GM12878 (cell line): ENCODE results near the gene LDHAL6A.

ENCODE experiments used
- CBX3 ChIP-seq: fragments of 200-600 bp; sonication (generic); IDR thresholded peaks from 2 replicates; pipeline ENCODE4 v1.6.1; 2016; ENCODE audit warnings: low read depth, borderline replicate concordance
- CTCF ChIP-seq, 3 experiments: IDR thresholded peaks in 2 of 3; conservative IDR thresholded peaks in 1 of 3; 2 replicates each; pipeline ENCODE4 v1.5.1; 2011; ENCODE audit warnings: low read depth in 3 of 3, low read length in 3 of 3, mild to moderate bottlenecking in 3 of 3, control low read depth in 2 of 3, moderate library complexity in 2 of 3, inconsistent platforms in 1 of 3, mixed read lengths in 1 of 3; ENCODE audit not compliant: control insufficient read depth in 2 of 3, insufficient read depth in 1 of 3; ENCODE audit errors: extremely low read depth in 1 of 3
- E2F8 ChIP-seq: fragments of 450-650 bp; IDR thresholded peaks from 2 replicates; pipeline ENCODE4 v1.6.1; 2018; ENCODE audit warnings: mild to moderate bottlenecking, low read depth, moderate library complexity; ENCODE audit not compliant: partially characterized antibody
- EZH2 ChIP-seq: IDR thresholded peaks from 2 replicates; pipeline ENCODE4 v1.6.1; 2012; ENCODE audit warnings: low read depth, mild to moderate bottlenecking, control low read depth, inconsistent platforms, low read length, borderline replicate concordance; ENCODE audit not compliant: control insufficient read depth
- KDM1A ChIP-seq: fragments of 200-600 bp; sonication (generic); IDR thresholded peaks from 2 replicates; pipeline ENCODE4 v1.6.1; 2016; ENCODE audit warnings: borderline replicate concordance
- RAD21 ChIP-seq: IDR thresholded peaks from 2 replicates; pipeline ENCODE4 v1.6.1; 2011; ENCODE audit warnings: mild to moderate bottlenecking, low read depth, low read length, moderate library complexity; ENCODE audit not compliant: insufficient read depth
- SKIL ChIP-seq: fragments of 450-650 bp; IDR thresholded peaks from 2 replicates; pipeline ENCODE4 v1.6.1; 2017; ENCODE audit warnings: mild to moderate bottlenecking, low read depth, inconsistent platforms; ENCODE audit not compliant: poor library complexity, severe bottlenecking
- SUZ12 ChIP-seq: fragments of 200-600 bp; sonication (generic); IDR thresholded peaks from one replicate; pipeline ENCODE4 v1.6.1; 2018; ENCODE audit warnings: antibody characterized with exemption, mild to moderate bottlenecking; ENCODE audit not compliant: unreplicated experiment
- USF2 ChIP-seq: IDR thresholded peaks from 2 replicates; pipeline ENCODE4 v1.6.1; 2011; ENCODE audit warnings: low read depth, low read length, improper control_type of control experiment, borderline replicate concordance

- TF ChIP-seq EZH2 (no peak), CTCF (IDR thresholded peaks at IDR 0.05 in 2 of 3, conservative IDR thresholded peaks at IDR 0.05 in 1 of 3; ENCODE audit: control insufficient read depth in 2 of 3, extremely low read depth in 1 of 3, insufficient read depth in 1 of 3, low read depth in 3 of 3, low read length in 3 of 3) (no peak), RAD21 (no peak), SUZ12 (no peak), USF2 (no peak), CBX3 (no peak), E2F8 (no peak), KDM1A (no peak), SKIL (no peak)
These were observed 42.4 kb downstream of the LDHAL6A start for GRCh38 chr11:18498039-18498438.
